NCI-H146 treated with DMSO at 0.1 percent for 48 hours (cell line): Measurements from ENCODE around the gene FGF18.
A peak's percentile ranks its signal among the peaks of the same experiment; 100 is the strongest.
"Not testable (repeated sequence)": the region's sequence is repeated elsewhere in the genome, so short reads cannot be mapped to it uniquely, and the experiment has no call there.

Source experiments
- DNase-seq: peaks from one replicate; lab custom pipeline; 2025; ENCODE audit not compliant: unreplicated experiment; lab: John Stamatoyannopoulos, UW

Gene FGF18

GRCh38 chr5:171418982-171419687 is at the start of gene FGF18:
Gene FGF18, plus strand, starts transcription at chr5:171419647. Its CDS starts 553 bp downstream, at chr5:171420200.
- no peak for DNase-seq

GRCh38 chr5:171369898-171370297 is 49.5 kb upstream of the FGF18 start:
- DNase-seq = no peak

GRCh38 chr5:171370881-171371280 is 48.6 kb upstream of the FGF18 start:
- not testable (repeated sequence) for DNase-seq

GRCh38 chr5:171371326-171371725 is 48.1 kb upstream of the FGF18 start:
- DNase-seq = no peak

GRCh38 chr5:171379961-171380360 is 39.5 kb upstream of the FGF18 start:
- DNase-seq = no peak

GRCh38 chr5:171384416-171384815 is 35.0 kb upstream of the FGF18 start:
- DNase-seq = not testable (repeated sequence)

- DNase-seq = not testable (repeated sequence)
Measured at GRCh38 chr5:171384999-171385398, 34.4 kb upstream of the FGF18 start.

- no peak for DNase-seq
Measured at GRCh38 chr5:171386006-171386671, 33.3 kb upstream of the FGF18 start.

GRCh38 chr5:171386861-171387344 is 32.5 kb upstream of the FGF18 start:
- DNase-seq = no peak

GRCh38 chr5:171387345-171387969 is 32.0 kb upstream of the FGF18 start, which contains the start of gene NPM1:
Gene NPM1, plus strand, starts transcription at chr5:171387849. Its CDS starts 100 bp downstream, at chr5:171387949.
- DNase-seq = peak; percentile 91

- DNase-seq = no peak
Measured at GRCh38 chr5:171387970-171388815, 31.3 kb upstream of the FGF18 start.

- DNase-seq = no peak
Measured at GRCh38 chr5:171388816-171389168, 30.7 kb upstream of the FGF18 start.

GRCh38 chr5:171390883-171391677 is 28.4 kb upstream of the FGF18 start:
- DNase-seq = no peak

GRCh38 chr5:171391996-171392577 is 27.4 kb upstream of the FGF18 start:
- no peak for DNase-seq

- DNase-seq = no peak
Measured at GRCh38 chr5:171392585-171393159, 26.8 kb upstream of the FGF18 start.

- DNase-seq = no peak
Measured at GRCh38 chr5:171395042-171395441, 24.4 kb upstream of the FGF18 start.

GRCh38 chr5:171396583-171396982 is 22.9 kb upstream of the FGF18 start:
- not testable (repeated sequence) for DNase-seq

GRCh38 chr5:171397190-171397589 is 22.3 kb upstream of the FGF18 start:
- DNase-seq = no peak

- DNase-seq = no peak
Measured at GRCh38 chr5:171397599-171397998, 21.8 kb upstream of the FGF18 start.
